Lower leg skin (tissue), 3 donors: Measurements from ENCODE around the gene FAXDC2.

Experiments used
- POLR2A ChIP-seq, 2 donors: fragments of 450-650 bp; IDR thresholded peaks; one replicate each; pipeline ENCODE4 v1.6.1; 2016 to 2017; ENCODE audit warnings: antibody characterized with exemption in 2 of 2, mild to moderate bottlenecking in 1 of 2, moderate library complexity in 1 of 2
- TF ChIP-seq, protein P1 (sequence below), 3 donors: fragments of 450-650 bp; IDR thresholded peaks; one replicate each; pipeline ENCODE4 v1.5.1; 2016; ENCODE audit warnings: antibody characterized with exemption in 3 of 3, mild to moderate bottlenecking in 3 of 3, moderate library complexity in 2 of 3

DNA sequence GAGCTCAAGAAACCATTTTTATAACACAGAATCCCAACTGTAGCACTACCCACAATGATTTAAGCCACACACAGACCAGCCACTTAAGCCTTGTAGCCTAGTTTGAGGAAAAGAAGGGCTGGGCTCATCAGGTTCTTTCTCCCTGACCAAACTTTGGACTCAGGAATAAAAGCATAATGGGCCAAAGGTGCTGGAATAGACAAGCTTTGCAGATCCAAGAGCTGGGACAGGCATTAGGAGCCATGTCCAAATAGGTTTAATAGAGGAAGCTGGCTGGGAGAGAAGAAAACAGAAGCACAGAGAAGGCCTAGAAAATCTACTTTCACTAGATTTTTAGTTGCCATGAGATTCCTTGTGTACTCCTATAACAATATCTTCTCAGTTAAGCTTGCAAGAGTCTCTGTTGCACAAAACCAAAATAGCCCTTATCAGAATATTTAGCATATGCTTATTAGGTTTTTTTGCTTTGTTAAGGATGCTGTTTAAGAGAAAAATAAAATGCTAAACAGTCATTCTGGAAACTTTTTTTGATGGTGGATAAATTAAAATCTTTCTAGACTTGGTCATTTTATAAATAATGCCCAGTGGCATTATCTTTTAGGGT is 46.3 kb upstream of the FAXDC2 start:
- TF ChIP-seq, protein P1, sequence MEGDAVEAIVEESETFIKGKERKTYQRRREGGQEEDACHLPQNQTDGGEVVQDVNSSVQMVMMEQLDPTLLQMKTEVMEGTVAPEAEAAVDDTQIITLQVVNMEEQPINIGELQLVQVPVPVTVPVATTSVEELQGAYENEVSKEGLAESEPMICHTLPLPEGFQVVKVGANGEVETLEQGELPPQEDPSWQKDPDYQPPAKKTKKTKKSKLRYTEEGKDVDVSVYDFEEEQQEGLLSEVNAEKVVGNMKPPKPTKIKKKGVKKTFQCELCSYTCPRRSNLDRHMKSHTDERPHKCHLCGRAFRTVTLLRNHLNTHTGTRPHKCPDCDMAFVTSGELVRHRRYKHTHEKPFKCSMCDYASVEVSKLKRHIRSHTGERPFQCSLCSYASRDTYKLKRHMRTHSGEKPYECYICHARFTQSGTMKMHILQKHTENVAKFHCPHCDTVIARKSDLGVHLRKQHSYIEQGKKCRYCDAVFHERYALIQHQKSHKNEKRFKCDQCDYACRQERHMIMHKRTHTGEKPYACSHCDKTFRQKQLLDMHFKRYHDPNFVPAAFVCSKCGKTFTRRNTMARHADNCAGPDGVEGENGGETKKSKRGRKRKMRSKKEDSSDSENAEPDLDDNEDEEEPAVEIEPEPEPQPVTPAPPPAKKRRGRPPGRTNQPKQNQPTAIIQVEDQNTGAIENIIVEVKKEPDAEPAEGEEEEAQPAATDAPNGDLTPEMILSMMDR (IDR thresholded peaks at IDR 0.05) = no peak
- TF ChIP-seq POLR2A (IDR thresholded peaks at IDR 0.05) = no peak
